GM19023 (cell line): ENCODE results near the gene CENPC.
"Not testable (repeated sequence)": the region's sequence is repeated elsewhere in the genome, so short reads cannot be mapped to it uniquely, and the experiment has no call there.

Experiments
- ATAC-seq: cut with Tn5 transposase; IDR thresholded peaks from one replicate; pipeline ENCODE4 v1.9.1; 2021; ENCODE audit warnings: mild to moderate bottlenecking, moderate library complexity; ENCODE audit not compliant: unreplicated experiment

The CENPC gene

GRCh38 chr4:67550857-67551256 lies 5.6 kb upstream of the CENPC start:
- ATAC-seq = no peak

GRCh38 chr4:67550451-67550850 lies 5.1 kb upstream of the CENPC start:
- no peak for ATAC-seq

- no peak for ATAC-seq
Measured at GRCh38 chr4:67549123-67549522, 3.8 kb upstream of the CENPC start.

- ATAC-seq = no peak
Measured at GRCh38 chr4:67546971-67547370, 1.7 kb upstream of the CENPC start.

- ATAC-seq = no peak
Measured at GRCh38 chr4:67546004-67546356, 677 bp upstream of the CENPC start.

GRCh38 chr4:67542076-67542475 lies 3.2 kb downstream of the CENPC start:
- no peak for ATAC-seq

GRCh38 chr4:67539830-67540229 lies 5.5 kb downstream of the CENPC start:
- no peak for ATAC-seq

- ATAC-seq = no peak
Measured at GRCh38 chr4:67535280-67535840, 9.9 kb downstream of the CENPC start.

GRCh38 chr4:67533112-67533511 lies 12.2 kb downstream of the CENPC start:
- no peak for ATAC-seq

GRCh38 chr4:67532397-67532796 lies 12.9 kb downstream of the CENPC start:
- ATAC-seq = not testable (repeated sequence)

- ATAC-seq = no peak
Measured at GRCh38 chr4:67531379-67531962, 13.8 kb downstream of the CENPC start.

- ATAC-seq = not testable (repeated sequence)
Measured at GRCh38 chr4:67524140-67524539, 21.2 kb downstream of the CENPC start.

GRCh38 chr4:67522851-67523671 lies 22.2 kb downstream of the CENPC start:
- ATAC-seq = no peak

- ATAC-seq = no peak
Measured at GRCh38 chr4:67522230-67522629, 23.1 kb downstream of the CENPC start.

GRCh38 chr4:67521506-67521905 lies 23.8 kb downstream of the CENPC start:
- peak; percentile 67 for ATAC-seq

- ATAC-seq = no peak
Measured at GRCh38 chr4:67520141-67520540, 25.2 kb downstream of the CENPC start.

- no peak for ATAC-seq
Measured at GRCh38 chr4:67512501-67512900, 32.8 kb downstream of the CENPC start.

- no peak for ATAC-seq
Measured at GRCh38 chr4:67500373-67500772, 44.9 kb downstream of the CENPC start.

GRCh38 chr4:67499799-67500198 lies 45.5 kb downstream of the CENPC start:
- no peak for ATAC-seq

- ATAC-seq = no peak
Measured at GRCh38 chr4:67483868-67484602, 61.3 kb downstream of the CENPC start.

GRCh38 chr4:67480810-67481209 lies 64.5 kb downstream of the CENPC start:
- no peak for ATAC-seq

GRCh38 chr4:67475155-67475554 lies 70.1 kb downstream of the CENPC start:
- no peak for ATAC-seq
